Fibroblast of peridontal ligament (primary cell): ENCODE measurements around the gene THADA.
"Not testable (repeated sequence)": the region's sequence is repeated elsewhere in the genome, so short reads cannot be mapped to it uniquely, and the experiment has no call there.

Experiments used
- DNase-seq: peaks from one replicate; pipeline ENCODE4 v3.0.0-alpha.2; 2010; ENCODE audit errors: extremely low read depth

THADA gene

DNA sequence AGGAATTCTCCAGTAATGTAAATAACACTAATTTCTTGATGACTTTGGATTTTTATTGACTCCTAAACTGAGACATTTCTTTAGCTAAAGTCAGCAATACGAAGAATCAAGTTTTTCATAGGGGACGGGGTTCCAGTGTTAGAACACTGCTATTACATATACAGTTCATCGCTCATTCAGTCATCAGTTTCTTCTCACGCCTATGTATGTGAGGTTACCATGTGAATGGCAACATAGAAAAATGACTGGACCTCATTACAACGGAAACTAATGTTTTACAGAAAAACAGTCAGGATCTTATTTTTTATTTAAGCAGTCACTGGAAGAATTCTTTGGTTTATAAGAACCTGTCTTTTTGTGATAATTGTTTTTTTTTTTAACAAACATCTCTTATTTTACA is 56.4 kb downstream of the THADA start:
- no peak for DNase-seq

DNA sequence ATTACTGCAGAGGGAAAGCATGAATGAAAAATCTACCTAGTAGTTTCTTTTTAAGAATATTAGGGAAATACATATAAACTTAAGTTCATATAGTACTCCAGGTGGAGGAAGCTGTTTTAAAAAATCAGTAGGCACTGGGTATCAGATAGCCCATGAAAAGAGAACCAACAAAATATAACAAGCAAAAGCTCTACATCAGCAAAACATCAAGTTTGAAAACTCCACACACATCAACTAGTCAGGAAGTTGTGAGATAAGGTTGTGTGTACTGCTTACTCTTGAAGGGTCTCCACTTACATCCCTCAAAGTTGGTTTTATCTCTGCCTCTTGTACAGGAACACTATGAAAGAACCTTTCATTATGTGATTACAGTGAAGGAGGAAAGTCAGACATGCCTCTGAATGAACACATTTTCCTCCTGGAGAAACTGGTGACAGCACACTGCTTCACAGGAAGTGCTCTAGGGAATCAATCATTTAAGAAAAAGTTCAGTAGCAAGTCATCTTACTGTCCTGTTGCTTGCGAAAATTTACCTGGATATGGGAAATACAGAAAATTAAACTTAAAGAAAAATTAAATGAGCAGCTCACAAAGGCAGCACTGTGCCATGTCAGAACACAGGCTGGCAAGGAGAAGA is 57.7 kb downstream of the THADA start:
- DNase-seq, result no peak

DNA sequence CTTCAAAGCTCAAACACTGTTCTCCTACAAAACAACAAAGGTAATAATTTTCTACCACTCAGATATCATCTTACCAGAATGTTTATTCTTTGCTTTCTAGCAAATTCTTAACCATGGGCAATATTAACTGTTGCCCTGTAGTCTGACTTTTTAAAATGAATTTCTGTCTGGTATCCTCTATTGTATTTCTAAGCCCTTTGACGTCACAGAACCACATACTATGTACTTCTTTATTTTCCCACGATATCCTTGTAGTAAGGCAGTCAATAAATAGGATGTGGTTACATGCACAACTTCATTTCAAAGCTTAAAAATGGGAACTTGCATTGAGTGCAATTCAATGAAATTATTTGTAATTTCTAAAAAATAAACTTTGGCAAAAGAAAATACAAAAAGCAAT is 58.7 kb downstream of the THADA start:
- peak; percentile 66 for DNase-seq

DNA sequence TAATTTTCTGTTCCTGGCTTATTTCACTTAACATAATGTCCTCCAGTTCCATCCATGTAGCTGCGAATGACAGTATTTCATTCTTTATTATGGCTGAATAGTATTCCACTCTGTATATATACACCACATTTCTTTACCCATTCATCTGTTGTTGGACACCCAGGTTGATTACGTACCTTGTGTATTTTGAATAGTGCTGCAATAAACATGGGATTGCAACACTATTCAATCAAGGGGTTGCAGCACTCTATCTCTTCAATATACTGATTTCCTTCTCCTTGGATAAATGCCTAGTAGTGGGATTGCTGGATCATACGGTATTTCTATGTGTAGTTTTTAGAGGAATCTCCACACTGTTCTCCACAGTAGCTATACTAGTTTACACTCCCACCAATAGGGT is 61.3 kb downstream of the THADA start:
- peak; percentile 29 for DNase-seq

DNA sequence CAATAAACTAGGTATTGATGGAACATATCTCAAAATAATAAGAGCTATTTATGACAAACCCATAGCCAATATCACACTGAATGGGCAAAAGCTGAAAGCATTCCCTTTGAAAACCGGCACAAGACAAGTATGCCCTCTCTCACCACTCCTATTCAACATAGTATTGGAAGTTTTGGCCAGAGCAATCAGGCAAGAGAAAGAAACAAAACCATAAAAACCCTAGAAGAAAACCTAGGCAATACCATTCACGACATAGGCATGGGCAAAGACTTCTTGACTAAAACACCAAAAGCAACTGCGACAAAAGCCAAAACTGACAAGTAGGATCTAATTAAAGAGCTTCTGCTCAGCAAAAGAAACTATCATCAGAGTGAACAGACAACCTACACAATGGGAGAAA is 63.3 kb downstream of the THADA start:
- not testable (repeated sequence) for DNase-seq

DNA sequence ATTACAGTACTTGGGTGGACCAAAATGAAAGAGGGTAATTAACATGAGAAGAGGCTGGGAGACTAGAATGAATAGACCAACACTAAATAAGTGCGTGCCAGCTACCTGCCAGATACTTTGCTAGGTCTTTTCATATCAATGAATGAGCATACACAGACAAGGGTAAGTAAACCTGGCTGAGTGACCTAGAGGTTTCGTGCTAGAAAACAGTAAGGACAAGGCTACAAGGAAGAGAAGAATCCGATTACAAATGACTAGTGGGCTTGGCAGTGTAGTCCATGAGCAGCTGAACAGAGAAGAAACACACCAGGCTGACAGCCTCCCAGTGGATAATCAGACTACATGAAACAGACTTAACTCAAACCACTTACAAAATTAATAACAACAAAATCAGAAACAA is 64.6 kb downstream of the THADA start:
- no peak for DNase-seq

DNA sequence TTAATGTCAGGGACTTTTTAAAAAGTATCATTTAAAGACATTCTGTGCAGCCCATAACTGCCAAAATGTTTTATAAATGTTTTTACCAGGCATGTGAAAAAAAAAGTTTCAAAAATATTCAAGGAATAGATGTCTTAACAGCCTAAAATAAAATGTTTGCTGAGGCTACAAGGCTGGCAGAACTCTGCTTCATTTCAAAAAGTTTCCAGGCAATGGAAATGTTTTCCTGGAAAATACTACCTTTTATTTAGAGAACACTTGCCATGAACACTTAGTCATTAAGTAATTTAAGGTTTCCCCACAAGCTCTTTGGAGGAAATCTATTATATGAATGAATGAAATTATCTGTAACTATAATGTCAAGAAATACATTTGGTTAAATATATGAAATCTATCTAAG is 68.8 kb downstream of the THADA start:
- DNase-seq, result no peak

DNA sequence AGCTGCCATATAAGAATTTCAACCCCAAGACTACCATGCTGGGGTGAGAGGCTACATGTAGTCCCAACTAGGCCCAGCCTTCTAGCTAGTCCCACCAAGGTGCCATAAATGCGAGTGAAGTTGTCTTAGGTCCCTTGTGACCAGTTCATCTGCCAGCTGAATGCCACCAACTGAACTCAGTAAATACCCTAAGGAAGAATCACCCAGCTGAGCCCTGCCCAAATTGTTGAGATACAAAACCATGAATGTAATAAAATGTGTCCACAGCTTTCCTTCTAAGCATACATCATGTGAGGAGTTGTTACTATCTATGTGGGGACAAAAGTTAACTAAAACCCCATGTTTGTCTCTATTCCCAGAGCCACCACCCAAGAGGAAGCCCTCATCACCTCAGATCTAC is 70.3 kb downstream of the THADA start:
- DNase-seq, result no peak

DNA sequence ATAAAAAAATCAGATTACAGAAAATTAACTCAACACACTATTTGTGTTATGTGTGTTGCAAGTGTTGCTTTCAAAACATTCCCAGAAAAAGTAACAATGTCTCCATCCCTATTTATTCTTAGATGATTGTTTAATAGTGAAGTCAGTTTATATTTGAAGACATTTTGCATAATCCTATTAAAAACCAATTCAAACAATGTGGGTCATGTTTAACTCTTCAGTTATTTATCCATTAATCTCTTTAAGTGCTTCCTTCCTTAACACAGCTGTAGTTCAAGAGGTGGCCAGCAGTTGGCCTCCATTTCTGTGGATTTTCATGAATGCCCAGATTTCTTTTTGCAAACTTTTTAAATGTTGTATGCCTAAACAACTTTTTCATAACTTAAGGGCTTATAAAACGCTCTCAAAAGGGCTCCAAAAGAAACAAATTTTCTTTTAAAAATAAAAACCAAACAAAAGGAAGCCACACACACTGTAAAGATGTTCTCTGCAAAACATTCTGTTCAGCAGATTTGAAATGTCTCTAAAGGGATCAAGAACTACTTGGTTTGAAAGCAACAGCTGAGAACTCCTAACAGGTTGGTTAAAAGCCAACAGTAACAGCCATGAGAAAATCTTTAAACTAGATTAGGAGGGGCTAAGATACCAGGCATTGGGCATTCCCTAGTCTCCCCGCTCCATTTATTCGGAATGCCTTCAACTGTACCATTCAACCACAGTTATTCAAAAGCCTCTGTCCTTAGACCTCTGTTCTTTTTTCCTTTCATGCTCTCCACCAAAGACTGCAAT is 71.5 kb downstream of the THADA start:
- DNase-seq, result no peak

DNA sequence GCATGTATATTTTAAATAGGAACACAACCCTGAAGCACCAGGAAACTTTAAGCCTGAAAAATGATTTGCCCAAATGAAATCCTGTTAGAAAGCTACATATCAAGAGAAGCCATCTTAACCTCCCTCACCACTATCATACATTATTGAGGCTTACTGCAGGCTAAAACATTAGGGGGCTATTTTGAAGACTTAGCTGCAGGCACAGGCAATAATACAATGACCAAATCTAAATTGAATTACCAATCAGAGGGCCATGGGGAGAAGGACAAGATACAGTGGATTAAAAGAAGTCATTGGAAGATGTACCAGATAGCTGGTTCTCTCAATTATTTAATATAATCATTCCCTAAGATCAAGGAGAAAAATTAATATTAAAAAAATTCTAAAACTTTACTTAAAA is 73.7 kb downstream of the THADA start:
- DNase-seq, result no peak

DNA sequence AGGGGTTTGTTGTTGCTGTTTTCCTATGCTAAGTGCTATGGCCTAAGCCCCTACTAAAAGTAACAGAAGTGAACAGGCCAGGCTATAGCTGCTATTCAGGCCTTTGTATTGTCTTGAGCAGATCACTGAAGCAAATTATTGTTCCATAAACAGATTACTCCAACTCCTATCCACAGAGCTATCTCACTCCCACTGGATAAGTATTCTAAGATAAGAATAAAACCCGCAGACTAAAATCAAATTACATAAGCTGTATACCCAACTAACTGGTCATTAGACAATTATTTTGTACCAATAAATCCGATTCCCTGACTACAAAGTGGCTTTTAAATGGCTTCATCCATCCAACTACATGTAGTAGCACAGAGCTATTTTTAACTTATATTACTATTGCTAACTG is 74.3 kb downstream of the THADA start:
- no peak for DNase-seq

DNA sequence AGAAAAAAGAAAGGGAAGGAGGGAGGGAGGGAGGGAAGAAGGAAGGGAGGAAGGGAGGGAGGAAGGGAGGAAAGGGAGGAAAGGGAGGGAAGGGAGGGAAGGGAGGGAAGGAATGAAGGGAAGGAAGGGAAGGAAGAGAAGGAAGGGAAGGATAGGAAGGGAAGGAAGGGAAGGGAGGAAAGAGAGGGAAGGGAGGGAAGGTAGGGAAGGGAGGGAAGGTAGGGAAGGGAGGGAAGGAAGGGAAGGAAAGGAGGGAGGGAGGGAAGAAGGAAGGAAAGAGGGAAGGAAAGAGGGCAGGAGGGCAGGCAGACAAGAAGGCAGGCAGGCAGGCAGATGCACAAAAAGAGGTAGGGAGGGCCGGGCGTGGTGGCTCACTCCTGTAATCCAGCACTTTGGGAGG is 74.9 kb downstream of the THADA start:
- DNase-seq, result no peak

DNA sequence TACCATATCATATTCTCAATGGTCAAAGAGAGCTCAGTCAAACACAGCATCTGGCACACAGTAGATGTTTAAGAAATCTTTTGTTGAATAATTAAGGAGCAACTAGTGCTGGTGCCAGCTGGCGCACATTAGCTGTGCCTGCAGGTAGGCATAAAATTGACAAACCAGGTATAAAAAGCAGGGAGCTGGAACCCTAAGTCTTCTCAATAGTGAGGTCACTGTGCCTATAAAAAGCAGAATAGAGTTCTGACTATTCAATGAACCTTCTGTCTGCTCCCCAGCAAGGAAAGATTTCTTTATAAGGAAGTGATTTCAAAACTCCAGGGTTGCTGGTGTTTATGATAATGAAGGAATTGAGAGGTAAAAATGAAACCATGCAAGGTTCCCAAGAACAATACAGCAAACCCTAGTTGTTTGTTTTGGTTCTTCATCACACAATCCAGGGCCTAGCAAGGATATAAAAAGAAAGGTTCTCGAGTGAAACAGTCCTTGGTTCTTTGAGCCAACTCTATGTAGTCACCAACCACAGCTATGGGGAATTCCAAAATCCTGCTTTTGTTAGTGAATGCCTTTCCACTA is 76.1 kb downstream of the THADA start:
- peak; percentile 96 for DNase-seq

DNA sequence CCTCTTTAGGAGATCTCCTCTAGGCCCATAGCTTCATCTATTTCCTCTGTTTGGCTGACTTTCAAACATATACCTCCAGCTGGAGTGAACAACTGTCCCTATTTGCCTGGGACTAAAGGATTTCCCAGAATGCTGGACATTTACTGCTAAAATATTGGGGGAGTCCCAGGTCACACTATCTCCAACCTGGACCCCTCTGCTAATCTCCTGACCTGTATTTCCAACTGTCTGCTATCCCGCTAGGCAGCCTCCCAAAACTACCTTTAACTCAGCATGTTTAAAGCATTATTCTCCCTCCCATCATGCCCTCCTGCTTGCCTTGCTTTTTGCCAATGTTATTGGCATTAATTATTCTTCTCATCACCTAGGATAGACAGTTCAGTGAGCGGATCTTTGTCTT is 77.1 kb downstream of the THADA start:
- no peak for DNase-seq

DNA sequence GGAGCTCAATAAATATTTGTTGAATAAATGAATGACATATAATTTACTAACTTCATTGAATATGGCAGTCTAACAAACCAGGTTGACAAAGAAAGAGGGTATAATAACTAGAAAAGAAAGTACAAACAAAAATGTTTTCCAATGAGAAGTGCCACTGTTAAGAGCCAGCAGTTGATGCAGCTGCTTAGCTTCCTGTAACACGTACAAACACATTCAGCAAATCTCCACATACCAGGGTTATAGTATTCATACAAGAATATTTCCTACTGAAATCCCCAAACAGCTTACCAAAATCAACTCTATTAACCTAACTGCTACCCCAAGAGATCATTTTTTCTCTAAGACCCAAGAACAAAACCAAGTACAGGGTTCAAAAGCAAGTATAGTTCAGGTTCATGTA is 77.7 kb downstream of the THADA start:
- peak; percentile 36 for DNase-seq

DNA sequence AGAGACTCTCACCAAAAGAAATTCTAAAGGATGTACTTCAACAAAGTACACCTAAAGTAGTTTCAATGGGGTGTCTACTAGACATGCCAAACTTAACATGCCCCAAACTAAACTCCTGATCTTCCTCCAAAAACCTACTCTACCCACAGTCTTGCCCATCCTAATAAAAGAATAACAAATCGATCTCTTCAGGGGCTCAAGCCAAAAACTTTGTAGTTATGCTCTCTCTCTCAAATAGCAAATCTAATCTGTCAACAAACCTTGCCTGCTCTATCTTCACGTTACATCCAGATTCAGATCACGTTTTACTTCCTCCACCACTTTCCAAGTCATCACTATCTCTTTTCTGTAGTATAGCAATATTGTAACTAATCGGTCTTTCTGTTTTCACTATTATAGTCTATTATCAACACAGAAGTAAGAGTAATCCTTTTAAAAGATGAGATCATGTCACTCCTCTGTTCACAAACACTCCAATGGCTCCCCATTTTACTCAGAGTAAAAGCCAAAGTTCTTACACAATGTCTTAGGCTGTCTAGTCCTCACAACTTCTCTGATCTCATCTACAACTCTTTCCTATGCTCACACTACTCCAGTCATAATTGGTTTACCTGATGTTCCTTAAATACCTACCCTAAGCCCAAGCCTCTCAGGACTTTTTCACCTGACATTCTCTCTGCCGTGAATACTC is 79.9 kb downstream of the THADA start:
- DNase-seq, result no peak

DNA sequence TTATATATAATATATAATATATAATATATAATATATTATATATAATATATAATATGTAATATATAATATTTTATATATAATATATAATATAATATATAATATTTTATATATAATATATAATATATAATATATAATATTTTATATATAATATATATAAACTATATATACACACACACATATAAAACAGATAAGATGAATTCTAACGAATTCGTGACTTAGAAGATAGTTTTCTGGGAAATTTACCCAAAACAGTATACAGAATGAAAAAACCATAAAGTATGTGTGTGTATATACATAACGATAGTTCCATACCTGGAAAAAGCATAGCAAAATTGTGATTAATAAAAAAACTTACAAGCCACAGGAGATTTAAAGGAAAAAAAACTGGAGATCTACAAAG is 80.6 kb downstream of the THADA start:
- no peak for DNase-seq

DNA sequence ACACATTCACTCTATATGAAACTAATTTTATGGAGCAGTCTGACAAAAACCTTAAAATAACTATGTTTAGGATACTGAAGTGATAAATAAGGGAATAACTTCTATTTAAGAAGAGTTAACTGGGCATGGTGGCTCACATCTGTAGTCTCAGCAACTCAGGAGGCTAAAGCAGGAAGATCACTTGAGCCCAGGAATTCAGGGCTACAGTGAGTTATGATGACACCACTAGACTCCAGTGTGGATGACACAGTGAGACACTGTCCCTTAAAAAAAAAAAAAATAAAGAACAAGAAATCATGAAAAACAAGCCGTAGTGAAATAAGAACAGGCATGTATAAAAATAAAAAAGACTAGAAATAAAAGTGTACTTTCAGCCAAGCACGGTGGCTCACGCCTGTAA is 82.0 kb downstream of the THADA start:
- DNase-seq, result no peak

DNA sequence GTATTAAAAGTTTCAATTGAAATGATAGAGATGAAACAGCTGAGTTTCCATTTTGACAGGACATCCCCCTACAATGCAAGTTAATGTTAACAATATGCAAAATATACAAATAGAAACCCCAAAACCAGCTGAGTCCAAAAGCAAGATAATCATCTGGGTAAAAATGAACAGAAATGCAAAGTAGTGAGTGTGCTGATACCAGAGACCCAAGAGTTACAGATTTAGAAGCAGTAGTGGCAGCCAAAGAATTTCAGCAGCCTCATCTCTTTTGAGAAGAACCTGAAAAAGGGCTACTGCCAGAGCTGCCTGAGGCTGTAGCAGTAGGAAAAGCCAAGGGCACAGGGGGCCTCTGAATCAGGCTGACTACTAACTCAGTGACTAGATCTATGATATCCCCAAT is 82.6 kb downstream of the THADA start:
- peak; percentile 42 for DNase-seq

DNA sequence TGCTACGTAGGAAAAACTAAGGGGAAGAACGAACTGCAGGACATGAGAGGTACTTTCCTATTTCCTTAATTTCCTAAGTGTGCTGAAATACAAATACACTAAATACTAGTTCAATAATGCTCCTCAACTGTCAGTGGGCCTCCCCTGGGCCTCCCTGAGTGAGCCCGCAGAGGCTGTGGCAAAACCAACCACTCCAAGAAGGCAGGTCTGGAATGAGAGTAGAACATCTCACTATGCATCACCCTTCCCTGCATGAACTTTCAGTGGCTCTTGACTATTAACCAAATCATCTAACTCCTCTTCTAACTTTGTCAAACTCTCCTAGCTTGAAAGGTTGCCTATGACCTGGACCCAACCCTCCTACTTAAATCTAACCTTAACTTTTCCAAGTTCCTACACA is 84.6 kb downstream of the THADA start:
- no peak for DNase-seq

DNA sequence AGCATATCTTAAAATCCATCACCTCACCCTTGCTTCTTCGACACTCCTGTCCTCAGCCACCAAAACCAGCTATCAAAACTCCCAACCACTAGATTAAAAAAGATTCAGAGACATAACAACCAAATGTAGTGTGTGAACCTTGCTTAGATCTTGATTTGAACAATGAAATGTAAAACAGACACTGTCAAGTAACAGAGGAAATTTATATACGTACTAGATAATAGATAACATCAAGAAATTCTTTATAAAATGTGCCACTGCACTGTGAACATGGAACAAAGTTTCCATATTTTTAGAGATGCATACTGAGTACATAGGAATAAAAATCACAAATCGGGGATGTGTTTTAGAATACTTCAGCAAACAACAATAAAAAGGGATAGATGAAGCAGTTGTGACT is 86.0 kb downstream of the THADA start:
- DNase-seq, result no peak

DNA sequence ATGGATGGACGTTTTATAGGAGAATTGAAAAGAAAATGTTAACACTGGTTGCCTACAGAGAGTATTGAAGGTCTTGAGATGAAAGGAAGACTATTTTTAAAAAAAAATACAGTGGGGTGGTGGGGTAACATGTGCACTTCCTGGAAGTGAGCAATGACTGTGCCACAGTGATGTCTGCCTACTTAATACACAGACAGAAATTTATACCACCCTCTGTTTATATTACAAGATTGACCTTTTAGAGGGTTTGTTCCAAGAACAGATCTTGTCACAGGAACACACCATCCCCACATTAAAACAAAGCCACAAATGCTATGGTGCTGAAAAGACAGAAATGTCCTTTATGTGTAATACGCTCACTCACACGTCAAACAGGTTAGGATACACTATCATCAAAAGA is 87.6 kb downstream of the THADA start:
- DNase-seq, result no peak

DNA sequence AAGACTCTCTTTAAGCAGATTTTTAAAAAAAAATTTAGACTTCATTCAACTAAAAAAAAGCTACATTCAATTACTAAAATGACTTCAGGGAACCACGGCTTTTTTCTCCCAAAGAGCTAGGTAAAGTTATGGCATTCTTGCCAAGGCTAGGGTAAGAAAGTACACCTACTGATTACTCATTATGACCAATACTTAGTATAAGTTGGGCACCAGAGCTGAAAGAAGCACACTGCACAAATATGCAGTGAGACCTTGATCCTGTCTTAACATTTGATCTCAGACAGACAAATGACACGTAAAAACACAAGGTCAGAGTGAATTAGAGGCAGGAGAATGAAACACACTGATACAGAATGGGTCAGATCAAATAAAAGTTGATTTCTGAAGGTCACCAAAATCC is 88.7 kb downstream of the THADA start:
- no peak for DNase-seq
